Activated naive CD8-positive, alpha-beta T cell (primary cell): ENCODE data around the gene PRKCQ.

Experiments
- H3K27ac Mint-ChIP-seq: one replicate; pipeline ENCODE4 v1.8.0; 2021; ENCODE audit warnings: mixed read lengths
- H3K27me3 Mint-ChIP-seq: one replicate; pipeline ENCODE4 v1.8.0; 2021; ENCODE audit warnings: mixed read lengths
- H3K36me3 Mint-ChIP-seq: one replicate; pipeline ENCODE4 v1.8.0; 2021; ENCODE audit warnings: mixed read lengths
- H3K4me1 Mint-ChIP-seq: one replicate; pipeline ENCODE4 v1.8.0; 2021; ENCODE audit warnings: low read depth, mixed read lengths
- H3K4me3 Mint-ChIP-seq: one replicate; pipeline ENCODE4 v1.8.0; 2021; ENCODE audit warnings: mild to moderate bottlenecking, mixed read lengths
- H3K9me3 Mint-ChIP-seq: one replicate; pipeline ENCODE4 v1.8.0; 2021; ENCODE audit warnings: low read depth, mixed read lengths

PRKCQ gene

DNA sequence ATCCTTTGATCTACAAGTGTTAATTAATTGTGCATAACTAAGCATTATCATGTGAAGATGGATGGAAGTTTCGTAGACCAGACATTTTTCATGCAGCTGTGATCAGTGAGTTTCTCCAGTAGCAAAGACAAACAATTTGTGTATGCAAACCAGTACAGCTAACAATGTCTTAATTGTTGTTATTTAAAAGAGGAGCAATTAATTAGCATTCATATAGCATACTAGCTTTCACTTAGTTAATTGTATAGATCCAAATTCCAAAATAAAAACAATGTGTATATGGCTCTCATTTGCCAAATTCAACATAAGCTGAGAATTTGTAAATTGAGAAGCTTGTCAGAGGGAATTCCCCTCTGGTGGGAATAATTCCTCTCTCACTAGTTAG, 22.6 kb upstream of the PRKCQ start:
- peak overlapping the region; percentile 92 for H3K27ac Mint-ChIP-seq
- no peaks in the 10 kb centered on the region for H3K27me3 Mint-ChIP-seq
- H3K4me1 Mint-ChIP-seq: peaks cover 83% of the 10 kb centered on the region
- peaks cover 33% of the 10 kb centered on the region for H3K36me3 Mint-ChIP-seq
- H3K4me3 Mint-ChIP-seq: no peak overlapping the region
- peaks cover 8% of the 10 kb centered on the region for H3K9me3 Mint-ChIP-seq

DNA sequence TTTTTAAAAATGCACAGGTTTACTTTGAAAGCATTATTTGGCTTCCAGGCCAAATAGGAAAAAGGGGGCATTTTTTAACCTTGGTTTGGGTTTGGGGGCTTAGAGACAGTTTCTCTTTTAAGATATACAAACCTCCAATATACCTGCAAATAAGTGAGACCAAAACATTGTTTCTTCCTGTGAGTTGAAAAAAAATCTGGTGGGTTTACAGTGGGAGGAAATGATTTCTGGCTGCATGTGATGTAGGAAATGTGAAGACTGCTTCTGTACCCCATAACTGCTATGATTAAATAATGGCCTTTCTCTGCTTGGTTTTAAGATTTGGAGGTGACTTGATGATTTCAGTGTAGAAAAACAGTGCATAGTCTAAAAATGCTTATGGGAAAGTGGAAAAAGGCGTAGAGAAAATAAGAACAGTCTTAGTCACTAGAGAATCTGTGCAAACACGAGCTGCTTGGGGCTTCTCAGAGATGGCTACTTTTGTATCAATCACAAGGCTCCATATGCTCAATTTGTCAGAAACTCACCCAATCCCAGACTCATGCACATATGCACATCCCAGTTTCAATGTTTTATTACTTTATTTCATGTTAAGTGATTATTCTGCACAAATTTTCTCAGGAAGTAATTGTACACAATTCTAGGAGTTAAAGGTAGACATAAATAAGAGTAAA, 22.1 kb upstream of the PRKCQ start:
- H3K36me3 Mint-ChIP-seq: peaks cover 31% of the 10 kb centered on the region
- peak overlapping the region; percentile 92 for H3K27ac Mint-ChIP-seq
- no peaks in the 10 kb centered on the region for H3K27me3 Mint-ChIP-seq
- H3K4me3 Mint-ChIP-seq: peak overlapping the region; percentile 61
- H3K4me1 Mint-ChIP-seq: peaks cover 83% of the 10 kb centered on the region
- peaks cover 8% of the 10 kb centered on the region for H3K9me3 Mint-ChIP-seq

- Mint-ChIP-seq H3K9me3 (peaks cover 8% of the 10 kb centered on the region), H3K36me3 (peaks cover 27% of the 10 kb centered on the region), H3K4me3 (peak overlapping the region; percentile 69), H3K4me1 (peaks cover 85% of the 10 kb centered on the region), H3K27ac (peak overlapping the region; percentile 95), H3K27me3 (no peaks in the 10 kb centered on the region)
These were observed 21.2 kb upstream of the PRKCQ start for GRCh38 chr10:6601246-6601805.

DNA sequence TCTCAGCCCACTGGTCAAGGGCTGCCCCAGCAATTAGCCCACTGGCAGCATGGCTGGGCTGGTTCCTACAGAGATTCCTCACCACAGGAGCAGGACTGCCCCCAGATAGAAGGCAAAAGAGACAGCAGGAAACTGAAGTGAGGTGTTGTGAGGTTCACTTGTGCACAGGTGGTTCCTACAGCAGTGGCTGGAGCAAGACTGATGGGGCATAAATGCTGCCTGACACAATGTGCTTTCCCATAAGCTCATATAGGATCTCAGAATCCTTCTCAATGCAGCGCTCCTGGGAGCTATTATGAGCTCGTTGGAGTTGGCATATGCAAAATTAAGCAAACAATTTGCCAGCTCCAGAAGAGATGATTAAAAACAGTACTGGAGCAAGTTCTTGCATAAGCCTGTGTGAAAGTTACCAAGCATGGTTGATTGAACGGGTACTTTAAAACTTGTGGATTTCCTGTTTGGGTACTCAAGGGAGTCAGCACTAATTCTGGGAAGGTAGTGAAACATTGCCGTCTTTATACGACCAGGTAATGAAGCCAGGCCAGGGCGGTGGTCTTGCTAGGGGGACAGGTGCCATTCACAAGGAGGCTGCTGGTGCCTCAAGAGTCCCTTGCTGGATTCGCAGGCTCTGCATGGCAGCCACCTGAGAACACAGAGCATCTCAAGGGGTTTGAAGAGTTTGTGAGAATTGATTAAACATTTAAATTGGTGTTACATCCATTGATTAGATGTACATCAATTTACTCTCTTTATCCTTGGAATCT, 20.3 kb upstream of the PRKCQ start:
- Mint-ChIP-seq H3K4me1 (peaks cover 88% of the 10 kb centered on the region), H3K27ac (peak overlapping the region; percentile 95), H3K4me3 (peak overlapping the region; percentile 67), H3K36me3 (peaks cover 23% of the 10 kb centered on the region), H3K27me3 (no peaks in the 10 kb centered on the region), H3K9me3 (peaks cover 8% of the 10 kb centered on the region)

- H3K27ac Mint-ChIP-seq: peak overlapping the region; percentile 95
- H3K36me3 Mint-ChIP-seq: peaks cover 21% of the 10 kb centered on the region
- H3K4me1 Mint-ChIP-seq: peaks cover 91% of the 10 kb centered on the region
- peak overlapping the region; percentile 67 for H3K4me3 Mint-ChIP-seq
- no peaks in the 10 kb centered on the region for H3K27me3 Mint-ChIP-seq
- H3K9me3 Mint-ChIP-seq: peaks cover 8% of the 10 kb centered on the region
These were observed 18.6 kb upstream of the PRKCQ start for GRCh38 chr10:6598679-6599078.

DNA sequence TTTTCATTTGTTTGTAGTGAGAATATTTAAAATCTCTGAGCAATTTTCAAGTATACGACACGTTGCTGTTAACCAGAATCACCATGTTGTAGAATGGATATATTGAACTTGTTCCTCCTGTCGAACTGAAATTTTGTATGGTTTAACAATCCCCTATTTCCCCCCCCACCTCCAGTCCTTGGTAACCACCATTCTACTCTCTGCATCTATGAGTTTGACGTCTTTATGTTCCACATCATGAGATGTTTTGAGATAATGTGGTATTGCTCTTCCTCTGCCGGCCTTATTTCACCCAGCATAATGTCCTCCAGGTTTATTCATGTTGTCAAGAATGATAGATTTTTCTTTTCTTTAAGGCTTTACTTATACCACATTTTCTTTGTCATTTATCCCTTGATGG, 17.4 kb upstream of the PRKCQ start:
- peak overlapping the region; percentile 31 for H3K4me3 Mint-ChIP-seq
- H3K36me3 Mint-ChIP-seq: peaks cover 28% of the 10 kb centered on the region
- peak overlapping the region; percentile 93 for H3K27ac Mint-ChIP-seq
- peaks cover 94% of the 10 kb centered on the region for H3K4me1 Mint-ChIP-seq
- no peaks in the 10 kb centered on the region for H3K27me3 Mint-ChIP-seq
- H3K9me3 Mint-ChIP-seq: peaks cover 8% of the 10 kb centered on the region

- Mint-ChIP-seq H3K27me3 (no peaks in the 10 kb centered on the region), H3K9me3 (peaks cover 8% of the 10 kb centered on the region), H3K27ac (peak overlapping the region; percentile 93), H3K36me3 (peaks cover 32% of the 10 kb centered on the region), H3K4me1 (peaks cover 96% of the 10 kb centered on the region), H3K4me3 (peak overlapping the region; percentile 73)
These were observed 15.4 kb upstream of the PRKCQ start for GRCh38 chr10:6595499-6595898.

DNA sequence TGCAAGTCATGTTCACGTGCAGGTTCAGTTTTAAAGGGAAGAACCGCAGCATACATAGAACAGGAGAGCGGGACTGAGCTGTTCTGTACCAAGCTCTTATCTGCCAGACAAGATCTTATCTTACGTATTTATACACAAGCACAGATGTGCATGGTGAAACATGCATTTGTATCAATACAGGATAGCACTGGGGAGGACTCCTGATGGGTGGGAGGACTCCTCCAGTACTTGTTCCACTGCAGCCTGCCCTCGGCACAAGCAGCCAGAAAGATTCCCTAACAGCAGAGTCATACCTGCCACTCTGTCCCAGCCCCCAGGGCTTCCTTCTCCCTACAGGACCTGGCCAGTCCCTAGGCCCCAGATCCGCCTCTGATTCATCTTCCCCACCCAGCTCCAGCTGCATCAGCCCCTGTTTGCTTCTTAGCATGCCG, 13.2 kb upstream of the PRKCQ start:
- Mint-ChIP-seq H3K4me1 (peaks cover 98% of the 10 kb centered on the region), H3K36me3 (peaks cover 38% of the 10 kb centered on the region), H3K9me3 (peaks cover 4% of the 10 kb centered on the region), H3K27me3 (no peaks in the 10 kb centered on the region), H3K4me3 (peak overlapping the region; percentile 66), H3K27ac (peak overlapping the region; percentile 96)

GRCh38 chr10:6592080-6592479, 12.0 kb upstream of the PRKCQ start:
- Mint-ChIP-seq H3K9me3 (peaks cover 4% of the 10 kb centered on the region), H3K27ac (peak overlapping the region; percentile 96), H3K36me3 (peaks cover 37% of the 10 kb centered on the region), H3K4me1 (peaks cover 96% of the 10 kb centered on the region), H3K4me3 (peak overlapping the region; percentile 66), H3K27me3 (no peaks in the 10 kb centered on the region)

DNA sequence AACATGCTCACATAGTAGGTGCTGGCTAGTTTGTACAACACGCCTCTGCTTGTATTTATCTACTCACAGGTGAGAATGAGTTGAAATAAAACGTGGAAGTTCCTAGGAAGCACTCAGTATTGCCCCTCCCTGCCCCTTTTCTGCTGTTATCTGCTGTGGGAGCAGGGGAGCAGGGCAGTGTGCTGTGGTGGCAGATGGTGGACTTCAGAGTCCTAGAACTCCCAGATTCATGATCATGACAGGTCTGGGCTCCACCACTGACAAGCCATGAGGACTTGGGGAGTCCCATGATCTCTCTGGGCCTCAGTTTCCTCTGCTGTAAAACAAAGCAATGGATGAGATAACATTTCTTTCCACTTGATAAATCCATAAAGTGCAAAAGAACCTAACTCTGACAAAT, 11.6 kb upstream of the PRKCQ start:
- H3K4me1 Mint-ChIP-seq: peaks cover 94% of the 10 kb centered on the region
- H3K27ac Mint-ChIP-seq: peak overlapping the region; percentile 96
- peak overlapping the region; percentile 66 for H3K4me3 Mint-ChIP-seq
- no peaks in the 10 kb centered on the region for H3K27me3 Mint-ChIP-seq
- H3K36me3 Mint-ChIP-seq: peaks cover 37% of the 10 kb centered on the region
- H3K9me3 Mint-ChIP-seq: peaks cover 4% of the 10 kb centered on the region

DNA sequence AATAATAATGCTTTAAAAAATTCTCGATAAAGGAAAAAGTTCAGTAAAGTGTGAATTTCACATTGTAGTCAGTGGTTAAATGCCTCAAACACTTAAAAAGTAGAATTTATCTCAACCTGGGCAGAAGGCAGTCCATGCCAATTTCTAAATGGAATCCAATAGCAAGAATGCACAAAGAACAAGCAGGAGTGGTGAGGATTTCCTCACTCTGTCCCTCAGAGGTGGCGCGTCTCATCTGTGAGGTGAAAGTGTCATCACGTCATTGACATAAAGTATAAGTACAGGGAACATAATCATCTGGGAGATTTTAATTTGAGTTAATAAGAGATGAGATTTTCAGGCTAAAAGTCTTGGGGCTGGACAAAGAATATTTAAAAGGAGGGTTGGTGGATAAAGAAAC, 10.0 kb upstream of the PRKCQ start:
- Mint-ChIP-seq H3K4me1 (peaks cover 94% of the 10 kb centered on the region), H3K27me3 (no peaks in the 10 kb centered on the region), H3K36me3 (peaks cover 49% of the 10 kb centered on the region), H3K9me3 (peaks cover 4% of the 10 kb centered on the region), H3K27ac (peak overlapping the region; percentile 96), H3K4me3 (peak overlapping the region; percentile 68)

DNA sequence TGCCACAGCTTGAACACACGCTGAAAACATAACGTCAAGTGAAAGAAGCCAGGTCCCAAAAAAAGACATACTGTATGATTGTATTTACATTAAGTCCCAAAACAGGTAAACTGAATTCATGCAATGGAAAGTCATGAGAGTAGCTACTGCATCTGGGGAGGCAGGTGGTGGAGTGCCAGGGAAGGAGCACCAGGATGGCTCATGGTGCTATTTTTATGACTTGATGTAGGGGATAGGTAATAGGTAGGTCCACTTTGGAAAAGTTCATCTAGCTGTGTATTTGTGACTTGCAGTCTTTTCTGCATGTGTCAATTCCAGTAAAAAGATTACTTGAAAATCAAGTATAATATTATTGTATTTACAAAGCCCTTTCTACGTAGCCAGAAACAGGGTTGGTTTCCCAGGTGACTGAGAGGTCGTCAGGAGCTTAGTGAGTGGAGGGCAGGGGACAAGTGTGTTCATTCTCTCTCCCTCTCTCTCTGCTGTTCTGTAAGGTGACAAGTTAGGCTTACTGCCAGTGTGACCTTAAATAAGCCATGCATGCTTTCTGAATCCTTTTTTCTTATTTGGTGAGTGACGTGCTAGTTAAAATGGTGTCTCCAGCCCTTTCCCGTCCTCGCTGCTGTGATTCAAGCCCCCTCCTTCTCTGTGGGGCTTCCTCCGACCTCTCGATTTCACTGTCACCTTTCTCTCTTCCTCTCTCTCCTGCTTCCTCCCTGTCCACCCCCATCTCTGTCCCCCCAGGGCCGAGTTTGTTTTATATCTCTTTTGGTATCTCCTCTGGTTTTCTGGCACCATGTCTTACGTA, 9.4 kb upstream of the PRKCQ start:
- H3K36me3 Mint-ChIP-seq: peaks cover 52% of the 10 kb centered on the region
- H3K9me3 Mint-ChIP-seq: peaks cover 4% of the 10 kb centered on the region
- peak overlapping the region; percentile 96 for H3K27ac Mint-ChIP-seq
- peaks cover 96% of the 10 kb centered on the region for H3K4me1 Mint-ChIP-seq
- H3K27me3 Mint-ChIP-seq: no peaks in the 10 kb centered on the region
- peak overlapping the region; percentile 81 for H3K4me3 Mint-ChIP-seq

DNA sequence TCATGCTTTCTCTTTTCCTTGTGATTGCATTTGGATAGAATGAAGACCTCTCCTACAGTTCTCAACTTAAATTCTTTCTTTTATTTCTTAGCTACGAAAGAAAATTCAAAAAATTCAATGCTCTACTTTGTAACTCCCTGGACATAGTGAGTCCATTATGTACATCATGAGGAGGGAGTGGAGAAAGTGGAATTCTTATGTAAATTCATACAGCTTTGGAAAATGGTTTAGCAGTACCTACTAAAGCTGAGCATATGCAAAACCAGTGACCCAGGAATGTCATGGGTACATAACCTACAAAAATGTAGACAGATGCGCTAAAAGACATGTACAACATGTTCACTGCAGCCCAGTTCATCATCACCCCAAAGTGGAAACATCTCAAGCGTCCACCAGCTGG, 8.8 kb upstream of the PRKCQ start:
- H3K36me3 Mint-ChIP-seq: peaks cover 55% of the 10 kb centered on the region
- peak overlapping the region; percentile 81 for H3K4me3 Mint-ChIP-seq
- peak overlapping the region; percentile 96 for H3K27ac Mint-ChIP-seq
- peaks cover 91% of the 10 kb centered on the region for H3K4me1 Mint-ChIP-seq
- H3K9me3 Mint-ChIP-seq: peaks cover 4% of the 10 kb centered on the region
- H3K27me3 Mint-ChIP-seq: no peaks in the 10 kb centered on the region

DNA sequence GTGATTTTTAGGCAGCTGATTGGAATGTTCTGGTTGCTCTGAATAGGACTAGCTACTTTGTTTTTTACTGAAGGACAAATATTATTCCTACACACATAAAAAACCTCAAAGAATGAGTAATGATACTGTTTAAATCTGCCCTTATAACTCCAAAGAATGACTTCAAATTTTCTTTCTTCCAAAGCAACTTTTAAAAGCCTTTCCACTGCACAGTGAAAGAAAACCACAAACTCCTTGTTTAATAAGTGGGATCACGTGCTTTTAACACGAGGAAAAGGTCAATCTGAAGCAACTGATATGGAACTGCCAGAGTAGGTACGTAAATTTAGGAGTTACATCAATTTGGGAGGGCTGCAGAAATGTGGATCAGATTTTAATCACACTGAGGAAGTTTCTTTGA, 8.0 kb upstream of the PRKCQ start:
- Mint-ChIP-seq H3K36me3 (peaks cover 53% of the 10 kb centered on the region), H3K27me3 (no peaks in the 10 kb centered on the region), H3K9me3 (peaks cover 4% of the 10 kb centered on the region), H3K4me3 (peak overlapping the region; percentile 81), H3K4me1 (peaks cover 91% of the 10 kb centered on the region), H3K27ac (peak overlapping the region; percentile 96)
